ENCODE data around the gene ISOC2. TPM values are rescaled to one million over a fixed set of nuclear protein-coding genes. Genes with fewer than 3 reads are reported as not detected.

The ISOC2 gene
- polyA plus RNA-seq, 2 of the 4 experiments (the other 2 are of a cell fraction), result 45.3 to 57.8 TPM

GRCh38 chr19:55495646-55496349 is 34.4 kb upstream of the ISOC2 start:
- H3K4me2 ChIP-seq, result no peak overlapping the region
- ChIA-PET POLR2A (no interaction called here), CTCF (interaction anchor here (0.8 to 17.3 kb wide), 6 partner anchors 8 to 136 kb away, joined by 5 to 219 read pairs (median 24); no protein-coding TSS in a partner anchor)
- WGBS (ENCODE audit: missing lambda C conversion rate), result 73% methylated on average over 11 of the region's 11 CpGs
- no peak for DNase-seq (ENCODE audit: low read depth in 1 of 2, low spot score in 1 of 2)
- TF ChIP-seq BCL3 (IDR thresholded peaks at IDR 0.05), result no peak
- no peak for TF ChIP-seq HEYL (CRISPR knock-in tag; IDR thresholded peaks at IDR 0.05)
- no peak for TF ChIP-seq FOSL2 (IDR thresholded peaks at IDR 0.05)
- TF ChIP-seq FOSL2 (CRISPR knock-in tag; IDR thresholded peaks at IDR 0.05), result no peak
- no peak for TF ChIP-seq KDM5A (IDR thresholded peaks at IDR 0.05)
- no peak for TF ChIP-seq POLR2AphosphoS2 (conservative IDR thresholded peaks at IDR 0.05; ENCODE audit: low read length)
- TF ChIP-seq ZSCAN20 (CRISPR knock-in tag; IDR thresholded peaks at IDR 0.05), result no peak
- TF ChIP-seq HES2 (IDR thresholded peaks at IDR 0.05), result no peak
- no peak for TF ChIP-seq MAZ (IDR thresholded peaks at IDR 0.05; ENCODE audit: borderline replicate concordance, low read depth, low read length)
- TF ChIP-seq PBX3 (IDR thresholded peaks at IDR 0.05), result no peak
- no peak for TF ChIP-seq GATA3 (IDR thresholded peaks at IDR 0.05; ENCODE audit: borderline replicate concordance)
- no peak for TF ChIP-seq POLR2A (IDR thresholded peaks at IDR 0.05; ENCODE audit: low read length)
- no peak for TF ChIP-seq USF2 (IDR thresholded peaks at IDR 0.05)
- no peak for TF ChIP-seq FOSB (CRISPR knock-in tag; IDR thresholded peaks at IDR 0.05)
- no peak for TF ChIP-seq MAFK (IDR thresholded peaks at IDR 0.05; ENCODE audit: partially characterized antibody)
- no peak for TF ChIP-seq REST (IDR thresholded peaks at IDR 0.05)
- peaks cover 19% of the 10 kb centered on the region; the same call in 2 of the 3 replicates for H3K4me1 ChIP-seq
- H3K27ac ChIP-seq, result no peak overlapping the region
- H3K4me3 ChIP-seq, result no peak overlapping the region
- no peaks in the 10 kb centered on the region for H3K9me3 ChIP-seq
- FAIRE-seq, result no peak
- no peak for ATAC-seq

- Histone ChIP-seq H3K27ac (no peak overlapping the region), H3K4me2 (no peak overlapping the region), H3K9me3 (no peaks in the 10 kb centered on the region), H3K4me1 (peaks cover 26% of the 10 kb centered on the region; the same call in 2 of the 3 replicates), H3K4me3 (no peak overlapping the region)
- ATAC-seq (no peak), DNase-seq (ENCODE audit: low read depth in 1 of 2, low spot score in 1 of 2) (no peak), FAIRE-seq (no peak)
- TF ChIP-seq CBX2 (IDR thresholded peaks at IDR 0.05; ENCODE audit: borderline replicate concordance, low read depth) (no peak), RAD21 (conservative IDR thresholded peaks at IDR 0.05 in 1 of 2, IDR thresholded peaks at IDR 0.05 in 1 of 2) (no peak), HOXB13 (CRISPR knock-in tag; IDR thresholded peaks at IDR 0.05; ENCODE audit: low read depth) (no peak), MAZ (IDR thresholded peaks at IDR 0.05; ENCODE audit: borderline replicate concordance, low read depth, low read length) (no peak), ZC3H11A (IDR thresholded peaks at IDR 0.05) (no peak), JUNB (IDR thresholded peaks at IDR 0.05) (no peak), CHD2 (IDR thresholded peaks at IDR 0.05; ENCODE audit: low read length, partially characterized antibody) (no peak), GATA3 (IDR thresholded peaks at IDR 0.05; ENCODE audit: borderline replicate concordance) (no peak), PBX3 (IDR thresholded peaks at IDR 0.05) (no peak), ESRRA (IDR thresholded peaks at IDR 0.05; ENCODE audit: borderline replicate concordance, low read length) (no peak), BCL3 (IDR thresholded peaks at IDR 0.05) (no peak), POLR2AphosphoS2 (conservative IDR thresholded peaks at IDR 0.05; ENCODE audit: low read length) (no peak), FOXS1 (CRISPR knock-in tag; IDR thresholded peaks at IDR 0.05) (no peak), HOXA7 (CRISPR knock-in tag; IDR thresholded peaks at IDR 0.05) (no peak), HDAC2 (IDR thresholded peaks at IDR 0.05) (no peak)
- 71% methylated on average over 22 of the region's 22 CpGs for WGBS (ENCODE audit: missing lambda C conversion rate)
- POLR2A ChIA-PET, result interaction anchor here (1.1 kb wide), 1 partner anchor 10 kb away, joined by 3 read pairs; no protein-coding TSS in a partner anchor
- CTCF ChIA-PET, result interaction anchor here (1.0 to 17.3 kb wide), 8 partner anchors 9 to 353 kb away, joined by 3 to 219 read pairs (median 10); partner anchors contain the start of gene ZNF865
Measured at GRCh38 chr19:55494172-55494761, 32.8 kb upstream of the ISOC2 start.

Measured in A549 (cell line).